Endothelial cell of umbilical vein (primary cell): ENCODE measurements around the gene ASAP2. TPM values are rescaled to one million over a fixed set of nuclear protein-coding genes. Genes with fewer than 3 reads are reported as not detected.
A peak's percentile ranks its signal among the peaks of the same experiment; 100 is the strongest.

Experiments
- BruUV-seq: library from RNA; stranded (reverse); fragments of 400-500 nt; replicated peaks from 2 replicates; lab custom pipeline; 2021; lab: Mats Ljungman, UMichigan
- CTCF ChIA-PET: fragments of 300-600, 350-600 bp; sonication (Branson Sonifier 250); formaldehyde crosslinking; loops from one replicate; lab custom pipeline; 2021; ENCODE audit warnings: antibody characterized with exemption, inconsistent platforms; lab: Charles Lee
- POLR2A ChIA-PET: fragments of 300-600, 350-600 bp; sonication (Branson Sonifier 250); formaldehyde crosslinking; loops from one replicate; lab custom pipeline; 2021; ENCODE audit warnings: antibody characterized with exemption, inconsistent platforms; lab: Charles Lee
- DNase-seq: peaks from one replicate; pipeline ENCODE4 v3.0.0-alpha.2; 2011; ENCODE audit warnings: low read depth, low spot score
- FAIRE-seq: peaks from 2 replicates; lab custom pipeline; 2011; peaks lifted over from hg19 to GRCh38; lab: Jason Lieb, UNC
- H2AFZ ChIP-seq: 2 replicates; pipeline ENCODE4 v1.6.0; 2012; ENCODE audit warnings: low read depth, low read length, control low read depth, inconsistent platforms
- H3K27ac ChIP-seq: 2 replicates; pipeline ENCODE4 v1.5.1; 2011; ENCODE audit warnings: low read depth, mild to moderate bottlenecking, control low read depth, low read length, moderate library complexity; ENCODE audit not compliant: insufficient read depth
- H3K27me3 ChIP-seq, 2 experiments: 2 replicates each; pipeline versions ENCODE4 v1.6.0 to v1.6.1; 2011; ENCODE audit warnings: low read length in 2 of 2, mixed read lengths in 1 of 2; ENCODE audit not compliant: control insufficient read depth in 2 of 2, insufficient read depth in 2 of 2
- H3K36me3 ChIP-seq, 2 experiments: 2 replicates in 1 of 2; 3 replicates in 1 of 2; pipeline ENCODE4 v1.5.1; 2011; ENCODE audit warnings: low read length in 2 of 2, mild to moderate bottlenecking in 1 of 2, moderate library complexity in 1 of 2; ENCODE audit not compliant: control insufficient read depth in 2 of 2, insufficient read depth in 2 of 2; ENCODE audit errors: extremely low read depth in 1 of 2
- H3K4me1 ChIP-seq: 3 replicates; pipeline ENCODE4 v1.5.1; 2011; ENCODE audit warnings: mild to moderate bottlenecking, low read length; ENCODE audit not compliant: control insufficient read depth, insufficient read depth; ENCODE audit errors: extremely low read depth
- H3K4me2 ChIP-seq: 2 replicates; pipeline ENCODE4 v1.6.1; 2011; ENCODE audit warnings: low read length, control low read depth, mixed read lengths; ENCODE audit not compliant: insufficient read depth
- H3K4me3 ChIP-seq, 3 experiments: fragments of 200-600 bp in 1 of 3; sonication (generic), shearing (Covaris generic) in 1 of 3; replicated peaks in 1 of 3; 2 replicates each; pipeline ENCODE4 v1.5.1; 2011 to 2016; ENCODE audit warnings: control low read depth in 3 of 3, low read length in 3 of 3, mild to moderate bottlenecking in 2 of 3, inconsistent platforms in 1 of 3, low read depth in 1 of 3, moderate library complexity in 1 of 3; ENCODE audit not compliant: insufficient read depth in 1 of 3
- H3K79me2 ChIP-seq: 2 replicates; pipeline ENCODE4 v1.6.0; 2012; ENCODE audit warnings: low read length, inconsistent platforms; ENCODE audit not compliant: control insufficient read depth, insufficient read depth
- H3K9ac ChIP-seq: replicated peaks from 2 replicates; pipeline ENCODE3; 2011; ENCODE audit warnings: low read length, control low read depth; ENCODE audit not compliant: insufficient read depth; ENCODE audit errors: extremely low read depth
- H3K9me1 ChIP-seq: replicated peaks from 3 replicates; pipeline ENCODE4 v1.6.0; 2011; ENCODE audit warnings: mild to moderate bottlenecking, low read length; ENCODE audit not compliant: control insufficient read depth, insufficient read depth; ENCODE audit errors: extremely low read depth
- H3K9me3 ChIP-seq: replicated peaks from 2 replicates; pipeline ENCODE4 v1.5.1; 2012; ENCODE audit warnings: low read length, inconsistent platforms; ENCODE audit not compliant: control insufficient read depth, insufficient read depth
- H4K20me1 ChIP-seq: replicated peaks from 2 replicates; pipeline ENCODE3; 2011; ENCODE audit warnings: mild to moderate bottlenecking, low read length; ENCODE audit not compliant: control insufficient read depth, insufficient read depth; ENCODE audit errors: extremely low read depth
- CTCF ChIP-seq, 2 donors: IDR thresholded peaks; 1 replicate in 1 of 2; 2 replicates in 1 of 2; pipeline ENCODE4 v1.5.1; 2011; ENCODE audit warnings: low read length in 2 of 2, mild to moderate bottlenecking in 2 of 2, moderate library complexity in 2 of 2, control low read depth in 1 of 2, inconsistent platforms in 1 of 2, low read depth in 1 of 2; ENCODE audit not compliant: insufficient read depth in 1 of 2; ENCODE audit errors: extremely low read depth in 1 of 2
- EZH2 ChIP-seq: IDR thresholded peaks from 2 replicates; pipeline ENCODE4 v1.6.1; 2012; ENCODE audit warnings: borderline replicate concordance, low read depth, mild to moderate bottlenecking, moderate library complexity, low read length, inconsistent platforms; ENCODE audit not compliant: severe bottlenecking
- FOS ChIP-seq: IDR thresholded peaks from 2 replicates; pipeline ENCODE4 v1.6.1; 2011; ENCODE audit warnings: mild to moderate bottlenecking, low read length, moderate library complexity, borderline replicate concordance; ENCODE audit not compliant: insufficient read depth
- GATA2 ChIP-seq: IDR thresholded peaks from 2 replicates; pipeline ENCODE4 v1.7.0; 2011; ENCODE audit warnings: low read depth, mild to moderate bottlenecking, moderate library complexity, mixed read lengths, low read length; ENCODE audit not compliant: insufficient read length, insufficient read depth
- JUN ChIP-seq: IDR thresholded peaks from 2 replicates; pipeline ENCODE4 v1.6.1; 2011; ENCODE audit warnings: borderline replicate concordance, low read depth; ENCODE audit not compliant: insufficient read length, insufficient read depth
- MAX ChIP-seq: IDR thresholded peaks from 2 replicates; pipeline ENCODE4 v1.6.1; 2011; ENCODE audit not compliant: insufficient read depth, insufficient read length
- MYC ChIP-seq: IDR thresholded peaks from one replicate; pipeline ENCODE4 v1.6.1; 2011; ENCODE audit warnings: mild to moderate bottlenecking, low read depth, low read length
- POLR2A ChIP-seq: IDR thresholded peaks from 2 replicates; pipeline ENCODE4 v1.6.1; 2012; ENCODE audit warnings: low read depth, mild to moderate bottlenecking, control low read depth, low read length
- POLR2AphosphoS5 ChIP-seq: IDR thresholded peaks from 2 replicates; pipeline ENCODE4 v1.6.1; 2012; ENCODE audit warnings: low read depth, mild to moderate bottlenecking, control low read depth, low read length, moderate library complexity; ENCODE audit not compliant: insufficient read depth
- dilution Hi-C: fragments of 300-500 bp; cut with MboI; formaldehyde crosslinking; loops from one replicate; pipeline ENCODE4 v1.15.0; 2019; ENCODE audit warnings: low sequenced_read_pairs; ENCODE audit not compliant: extremely low pct_ligation_motif_present
- intact Hi-C: fragments of 100-400 bp; cut with micrococcal nuclease; formaldehyde crosslinking; loops from one replicate; pipeline ENCODE4 v1.10.0; 2022
- polyA plus RNA-seq, 4 experiments: library from polyadenylated mRNA; depleted of rRNA in 3 of 4; stranded (reverse) in 3 of 4; unstranded in 1 of 4; fragments of >200 nt; gene quantifications; 2 replicates each; pipeline versions ENCODE4 v1.2.1 to v1.2.3, GENCODE V29; 2011 to 2012; ENCODE audit warnings: missing spikeins in 1 of 4
- total RNA-seq: library from RNA; stranded (reverse); gene quantifications from 2 replicates; pipeline ENCODE4 v1.2.3, GENCODE V29; 2021

Gene ASAP2
- total and polyA plus RNA-seq, 2 donors (not counting 3 experiments of a cell fraction or from before 2014, with no cell fraction given) = 31.1 to 79.2 TPM

DNA sequence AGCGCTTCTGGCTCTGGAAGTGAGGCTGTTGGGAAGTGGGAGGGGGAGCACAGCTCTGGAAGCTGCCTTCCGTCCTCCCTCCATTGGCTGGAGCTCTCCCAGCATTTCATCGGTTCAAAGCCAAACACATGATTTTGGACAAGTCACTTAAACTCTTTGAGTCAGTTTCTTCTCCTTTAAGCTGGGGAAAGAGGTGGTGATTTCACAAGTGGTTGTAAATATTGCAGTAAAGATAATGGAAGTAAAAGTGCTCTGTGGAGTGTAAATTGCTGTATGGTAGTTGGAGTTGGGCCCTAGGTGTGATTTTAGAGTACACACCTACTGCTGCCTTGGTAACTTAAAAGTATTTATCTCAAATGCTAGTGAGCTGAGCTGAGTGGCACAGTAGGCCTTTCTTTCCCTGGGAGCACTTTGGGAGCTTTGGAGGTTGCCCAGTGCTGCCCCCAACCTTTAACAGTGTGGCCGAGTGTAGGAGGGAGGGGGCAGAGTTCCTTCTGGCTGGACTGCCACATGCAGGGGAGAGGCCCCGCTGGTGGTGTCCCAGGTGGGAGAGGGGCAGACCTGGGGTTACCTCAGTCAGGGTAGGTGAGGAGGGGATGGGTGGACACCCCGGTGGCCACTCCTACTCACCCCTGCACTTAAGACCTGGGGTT is 54.7 kb downstream of the ASAP2 start:
- Histone ChIP-seq H3K79me2 (peaks cover 93% of the 10 kb centered on the region), H3K36me3 (no peaks in the 10 kb centered on the region), H3K4me2 (no peak overlapping the region), H4K20me1 (no peaks in the 10 kb centered on the region), H3K9ac (no peak overlapping the region), H3K4me1 (peaks cover 82% of the 10 kb centered on the region), H3K9me1 (no peaks in the 10 kb centered on the region), H3K9me3 (no peaks in the 10 kb centered on the region), H2AFZ (no peak overlapping the region), H3K27ac (peak overlapping the region; percentile 90), H3K27me3 (no peaks in the 10 kb centered on the region), H3K4me3 (no peak overlapping the region)
- DNase-seq (peak; percentile 32), FAIRE-seq (no peak)
- TF ChIP-seq POLR2A = no peak
- intact Hi-C loops (no loop called here), dilution Hi-C loops (no loop called here)
- ChIA-PET POLR2A (interaction anchor here (0.6 kb wide), 1 partner anchor 154 kb away, joined by 3 read pairs; no protein-coding TSS in a partner anchor), CTCF (interaction anchor here (0.5 to 2.4 kb wide), 8 partner anchors 9 to 119 kb away, joined by 3 to 7 read pairs (median 3); no protein-coding TSS in a partner anchor)
- BruUV-seq = no TSS peak

DNA sequence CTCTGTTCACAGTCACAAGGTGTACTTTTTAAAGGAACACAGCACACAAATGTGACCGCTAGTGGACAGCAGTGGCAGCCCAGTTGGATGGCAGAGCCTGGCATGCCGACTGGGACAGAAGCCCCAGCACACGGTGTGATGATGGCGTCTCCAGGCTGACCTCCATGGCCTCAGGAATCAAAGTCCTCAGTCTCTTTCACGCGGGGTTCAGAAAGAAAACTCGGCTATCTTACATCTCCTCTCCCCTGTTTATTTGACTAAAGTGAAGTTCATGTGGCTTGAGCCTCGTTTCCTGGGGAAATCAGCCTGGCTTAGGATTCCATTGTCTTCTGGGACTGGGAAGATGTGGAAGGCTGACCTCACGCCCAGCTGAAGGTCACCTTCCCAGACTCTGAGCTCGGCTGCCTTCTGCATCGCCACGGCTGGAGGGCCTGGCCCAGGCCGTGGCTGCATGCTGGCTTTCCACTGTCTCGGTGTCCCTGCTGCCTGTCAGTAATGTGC is 56.1 kb downstream of the ASAP2 start:
- H3K9me3 ChIP-seq = no peaks in the 10 kb centered on the region
- no peaks in the 10 kb centered on the region for H3K9me1 ChIP-seq
- H3K4me2 ChIP-seq = peak overlapping the region; percentile 36
- H3K79me2 ChIP-seq = peaks cover 92% of the 10 kb centered on the region
- no peak overlapping the region for H3K4me3 ChIP-seq
- no peaks in the 10 kb centered on the region for H3K27me3 ChIP-seq
- peak overlapping the region; percentile 60 for H3K9ac ChIP-seq
- no TSS peak for BruUV-seq
- TF ChIP-seq CTCF (IDR thresholded peaks at IDR 0.05; ENCODE audit: extremely low read depth in 1 of 2, insufficient read depth in 1 of 2, low read depth in 1 of 2, low read length in 2 of 2) = no peak
- no peak for TF ChIP-seq MAX
- peak; percentile 80 for TF ChIP-seq GATA2
- no peak for TF ChIP-seq EZH2
- peak; percentile 64 for TF ChIP-seq POLR2AphosphoS5
- peak; percentile 35 for TF ChIP-seq JUN
- TF ChIP-seq MYC = no peak
- no peak for TF ChIP-seq FOS
- TF ChIP-seq POLR2A = no peak
- H3K36me3 ChIP-seq = no peaks in the 10 kb centered on the region
- CTCF ChIA-PET = interaction anchor here (0.7 to 1.7 kb wide), 12 partner anchors 11 to 87 kb away, joined by 3 to 12 read pairs (median 4); partner anchors contain the start of gene ASAP2
- intact Hi-C loops = loop anchor here (1.0 to 2.0 kb wide), 4 partner anchors 12 to 71 kb away; partner anchors contain the start of gene ASAP2
- FAIRE-seq = peak; percentile 96
- dilution Hi-C loops = no loop called here
- H4K20me1 ChIP-seq = no peaks in the 10 kb centered on the region
- DNase-seq = peak; percentile 95
- peaks cover 68% of the 10 kb centered on the region for H3K4me1 ChIP-seq
- POLR2A ChIA-PET = interaction anchor here (0.6 to 1.6 kb wide), 5 partner anchors 22 to 318 kb away, joined by 3 to 5 read pairs (median 4); no protein-coding TSS in a partner anchor
- peak overlapping the region; percentile 90 for H3K27ac ChIP-seq
- H2AFZ ChIP-seq = no peak overlapping the region
